ENCODE results near the gene CNOT8.
"Not testable (repeated sequence)": the region's sequence is repeated elsewhere in the genome, so short reads cannot be mapped to it uniquely, and the experiment has no call there.

DNA sequence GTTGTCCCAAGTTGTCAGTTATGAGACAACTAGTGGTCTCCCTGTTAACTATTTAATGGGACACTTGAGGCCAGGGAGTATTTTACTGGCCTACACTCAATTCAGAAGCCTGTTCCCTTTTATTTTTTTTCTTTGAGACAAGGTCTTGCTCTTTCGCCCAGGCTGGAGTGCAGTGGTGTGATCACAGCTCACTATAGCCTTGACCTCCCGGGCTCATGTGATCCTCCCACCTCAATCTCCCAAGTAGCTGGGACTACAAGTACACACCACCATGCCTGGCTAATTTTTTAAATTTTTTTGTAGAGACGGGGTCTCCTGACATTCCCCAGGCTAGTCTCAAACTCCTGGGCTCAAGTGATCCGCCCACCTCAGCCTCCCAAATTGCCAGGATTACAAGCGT lies 35.5 kb upstream of the CNOT8 start:
- TF ChIP-seq POLR2A (IDR thresholded peaks at IDR 0.05; ENCODE audit: borderline replicate concordance, extremely low read depth, insufficient read depth, insufficient read length); CTCF (IDR thresholded peaks at IDR 0.05 in 2 of 3, conservative IDR thresholded peaks at IDR 0.05 in 1 of 3; ENCODE audit: borderline replicate concordance in 1 of 3, insufficient read depth in 1 of 3, low read depth in 2 of 3, low read length in 2 of 3); POLR2AphosphoS5 (IDR thresholded peaks at IDR 0.05; ENCODE audit: low read depth, low read length); EZH2phosphoT487 (IDR thresholded peaks at IDR 0.05; ENCODE audit: borderline replicate concordance); SIN3A (IDR thresholded peaks at IDR 0.05; ENCODE audit: low read depth): not testable (repeated sequence)
